ENCODE measurements around the gene MRPL28.
"Not testable (repeated sequence)": the region's sequence is repeated elsewhere in the genome, so short reads cannot be mapped to it uniquely, and the experiment has no call there.

MRPL28 gene

GRCh38 chr16:337975-338575 is 32.3 kb downstream of the MRPL28 start:
- TF ChIP-seq CTCF (IDR thresholded peaks at IDR 0.05), result no peak
- no peak overlapping the region for H3K9ac ChIP-seq

GRCh38 chr16:337437-337836 is 32.9 kb downstream of the MRPL28 start:
- H3K79me2 ChIP-seq, result peaks cover 65% of the 10 kb centered on the region
- H3K9me3 ChIP-seq (ENCODE audit: control insufficient read depth, low read length), result no peaks in the 10 kb centered on the region
- TF ChIP-seq CTCF (IDR thresholded peaks at IDR 0.05), result no peak
- no peak overlapping the region for H3K9ac ChIP-seq
- no peak overlapping the region for H2AFZ ChIP-seq
- no peak overlapping the region for H3K27ac ChIP-seq
- no peaks in the 10 kb centered on the region for H3K27me3 ChIP-seq (ENCODE audit: control insufficient read depth, insufficient read depth, low read length)
- H3K4me1 ChIP-seq, result no peaks in the 10 kb centered on the region
- H3K4me3 ChIP-seq (ENCODE audit: low read depth, low read length), result no peak overlapping the region
- H3K4me2 ChIP-seq (ENCODE audit: low read length), result no peak overlapping the region
- no peaks in the 10 kb centered on the region for H3K36me3 ChIP-seq (ENCODE audit: control insufficient read depth, insufficient read depth, low read length)

More at GRCh38 chr16:337975-338575, 32.3 kb downstream of the MRPL28 start:
- peaks cover 71% of the 10 kb centered on the region for H3K79me2 ChIP-seq
- no peaks in the 10 kb centered on the region for H3K4me1 ChIP-seq
- H3K4me2 ChIP-seq (ENCODE audit: low read length), result no peak overlapping the region
- H2AFZ ChIP-seq, result no peak overlapping the region
- H3K36me3 ChIP-seq (ENCODE audit: control insufficient read depth, insufficient read depth, low read length), result no peaks in the 10 kb centered on the region
- H3K27me3 ChIP-seq (ENCODE audit: control insufficient read depth, insufficient read depth, low read length), result no peaks in the 10 kb centered on the region
- no peak overlapping the region for H3K4me3 ChIP-seq (ENCODE audit: low read depth, low read length)
- H3K9me3 ChIP-seq (ENCODE audit: control insufficient read depth, low read length), result no peaks in the 10 kb centered on the region
- H3K27ac ChIP-seq, result no peak overlapping the region

- Histone ChIP-seq H3K27me3 (ENCODE audit: control insufficient read depth, insufficient read depth, low read length) (no peaks in the 10 kb centered on the region), H3K4me1 (peaks cover 3% of the 10 kb centered on the region), H2AFZ (no peak overlapping the region), H3K4me3 (ENCODE audit: low read depth, low read length) (no peak overlapping the region), H3K9me3 (ENCODE audit: control insufficient read depth, low read length) (no peaks in the 10 kb centered on the region), H3K4me2 (ENCODE audit: low read length) (no peak overlapping the region), H3K27ac (no peak overlapping the region), H3K36me3 (ENCODE audit: control insufficient read depth, insufficient read depth, low read length) (no peaks in the 10 kb centered on the region), H3K9ac (no peak overlapping the region), H3K79me2 (peaks cover 57% of the 10 kb centered on the region)
- no peak for TF ChIP-seq CTCF (IDR thresholded peaks at IDR 0.05)
Measured at GRCh38 chr16:336269-336668, 34.1 kb downstream of the MRPL28 start.

- not testable (repeated sequence) for H3K27me3 ChIP-seq (ENCODE audit: control insufficient read depth, insufficient read depth, low read length); H2AFZ ChIP-seq; H3K4me3 ChIP-seq (ENCODE audit: low read depth, low read length); H3K9ac ChIP-seq; H3K36me3 ChIP-seq (ENCODE audit: control insufficient read depth, insufficient read depth, low read length); H3K9me3 ChIP-seq (ENCODE audit: control insufficient read depth, low read length); H3K27ac ChIP-seq; H3K4me2 ChIP-seq (ENCODE audit: low read length); H3K4me1 ChIP-seq
- peaks cover 46% of the 10 kb centered on the region for H3K79me2 ChIP-seq
Measured at GRCh38 chr16:334861-335632, 35.3 kb downstream of the MRPL28 start.

- H3K9me3 ChIP-seq (ENCODE audit: control insufficient read depth, low read length); H3K27ac ChIP-seq; H3K4me2 ChIP-seq (ENCODE audit: low read length); H3K9ac ChIP-seq; H3K4me3 ChIP-seq (ENCODE audit: low read depth, low read length); H2AFZ ChIP-seq; H3K4me1 ChIP-seq; H3K27me3 ChIP-seq (ENCODE audit: control insufficient read depth, insufficient read depth, low read length); H3K36me3 ChIP-seq (ENCODE audit: control insufficient read depth, insufficient read depth, low read length): not testable (repeated sequence)
- H3K79me2 ChIP-seq, result peaks cover 41% of the 10 kb centered on the region
Measured at GRCh38 chr16:334164-334832, 36.0 kb downstream of the MRPL28 start.
